Measurements from ENCODE around the gene JAM2.

The JAM2 gene

GRCh38 chr21:25717491-25718147, 78.6 kb downstream of the JAM2 start:
- Histone ChIP-seq H3K4me3 (ENCODE audit: low read length in 2 of 2) (no peak overlapping the region), H3K9me3 (ENCODE audit: control insufficient read depth in 2 of 2, low read length in 2 of 2) (no peaks in the 10 kb centered on the region), H3K4me1 (ENCODE audit: control insufficient read depth, insufficient read depth, low read length) (peaks cover 5% of the 10 kb centered on the region), H3K27ac (ENCODE audit: low read length) (no peak overlapping the region), H3K27me3 (ENCODE audit: control insufficient read depth in 1 of 2, insufficient read depth in 2 of 2, low read length in 2 of 2) (no peaks in the 10 kb centered on the region), H3K36me3 (ENCODE audit: control insufficient read depth in 2 of 2, insufficient read depth in 2 of 2, low read length in 2 of 2) (peaks cover 26 to 27% of the 10 kb centered on the region in 2 donors), H3K9ac (ENCODE audit: low read length in 2 of 2) (no peak overlapping the region)

GRCh38 chr21:25721987-25722386, 82.9 kb downstream of the JAM2 start:
- Histone ChIP-seq H3K4me1 (ENCODE audit: control insufficient read depth, insufficient read depth, low read length) (peaks cover 6% of the 10 kb centered on the region), H3K9ac (ENCODE audit: low read length in 2 of 2) (no peak overlapping the region), H3K9me3 (ENCODE audit: control insufficient read depth in 2 of 2, low read length in 2 of 2) (no peaks in the 10 kb centered on the region), H3K27ac (ENCODE audit: low read length) (peak overlapping the region; percentile 19), H3K4me3 (ENCODE audit: low read length in 2 of 2) (no peak overlapping the region), H3K36me3 (ENCODE audit: control insufficient read depth in 2 of 2, insufficient read depth in 2 of 2, low read length in 2 of 2) (peaks cover 25 to 34% of the 10 kb centered on the region in 2 donors), H3K27me3 (ENCODE audit: control insufficient read depth in 1 of 2, insufficient read depth in 2 of 2, low read length in 2 of 2) (no peaks in the 10 kb centered on the region)

GRCh38 chr21:25722631-25723030, 83.6 kb downstream of the JAM2 start:
- Histone ChIP-seq H3K36me3 (ENCODE audit: control insufficient read depth in 2 of 2, insufficient read depth in 2 of 2, low read length in 2 of 2) (peaks cover 26 to 40% of the 10 kb centered on the region in 2 donors), H3K4me3 (ENCODE audit: low read length in 2 of 2) (no peak overlapping the region), H3K9me3 (ENCODE audit: control insufficient read depth in 2 of 2, low read length in 2 of 2) (no peaks in the 10 kb centered on the region), H3K4me1 (ENCODE audit: control insufficient read depth, insufficient read depth, low read length) (peaks cover 6% of the 10 kb centered on the region), H3K27me3 (ENCODE audit: control insufficient read depth in 1 of 2, insufficient read depth in 2 of 2, low read length in 2 of 2) (no peaks in the 10 kb centered on the region), H3K27ac (ENCODE audit: low read length) (peak overlapping the region; percentile 19), H3K9ac (ENCODE audit: low read length in 2 of 2) (no peak overlapping the region)

GRCh38 chr21:25732091-25732760, 93.2 kb downstream of the JAM2 start:
- Histone ChIP-seq H3K27me3 (ENCODE audit: control insufficient read depth in 1 of 2, insufficient read depth in 2 of 2, low read length in 2 of 2) (no peaks in the 10 kb centered on the region), H3K36me3 (ENCODE audit: control insufficient read depth in 2 of 2, insufficient read depth in 2 of 2, low read length in 2 of 2) (peaks cover 19 to 24% of the 10 kb centered on the region in 2 donors), H3K9me3 (ENCODE audit: control insufficient read depth in 2 of 2, low read length in 2 of 2) (no peaks in the 10 kb centered on the region), H3K4me1 (ENCODE audit: control insufficient read depth, insufficient read depth, low read length) (peaks cover 18% of the 10 kb centered on the region), H3K9ac (ENCODE audit: low read length in 2 of 2) (no peak overlapping the region), H3K4me3 (ENCODE audit: low read length in 2 of 2) (no peak overlapping the region), H3K27ac (ENCODE audit: low read length) (no peak overlapping the region)

- H3K4me3 ChIP-seq (ENCODE audit: low read length in 2 of 2), result peak overlapping the region; percentile 100
- H3K27me3 ChIP-seq (ENCODE audit: control insufficient read depth in 1 of 2, insufficient read depth in 2 of 2, low read length in 2 of 2), result no peaks in the 10 kb centered on the region
- H3K9ac ChIP-seq (ENCODE audit: low read length in 2 of 2), result peak overlapping the region; percentile 97 to 100
- peak overlapping the region; percentile 99 for H3K27ac ChIP-seq (ENCODE audit: low read length)
- H3K36me3 ChIP-seq (ENCODE audit: control insufficient read depth in 2 of 2, insufficient read depth in 2 of 2, low read length in 2 of 2), result peaks cover 7 to 10% of the 10 kb centered on the region in 2 donors
- peaks cover 18% of the 10 kb centered on the region for H3K4me1 ChIP-seq (ENCODE audit: control insufficient read depth, insufficient read depth, low read length)
- no peaks in the 10 kb centered on the region for H3K9me3 ChIP-seq (ENCODE audit: control insufficient read depth in 2 of 2, low read length in 2 of 2)
Measured at GRCh38 chr21:25733859-25734653, 95.0 kb downstream of the JAM2 start.

GRCh38 chr21:25734654-25734903, 95.5 kb downstream of the JAM2 start:
- no peaks in the 10 kb centered on the region for H3K9me3 ChIP-seq (ENCODE audit: control insufficient read depth in 2 of 2, low read length in 2 of 2)

GRCh38 chr21:25734904-25735645, 96.0 kb downstream of the JAM2 start, which contains the start of the genes ATP5PF and GABPA:
Gene ATP5PF, minus strand, starts transcription at chr21:25734904. Its CDS starts 5,110 bp downstream, at chr21:25729794.
Gene GABPA, plus strand, starts transcription at chr21:25734972. Its CDS starts 6,627 bp downstream, at chr21:25741599.
- Histone ChIP-seq H3K9ac (ENCODE audit: low read length in 2 of 2) (peak within 1 kb of the TSS; percentile 97 to 100), H3K36me3 (ENCODE audit: control insufficient read depth in 2 of 2, insufficient read depth in 2 of 2, low read length in 2 of 2) (peaks cover under 1 to 9% of the 10 kb centered on the region in 2 donors), H3K27ac (ENCODE audit: low read length) (peak within 1 kb of the TSS; percentile 99), H3K27me3 (ENCODE audit: control insufficient read depth in 1 of 2, insufficient read depth in 2 of 2, low read length in 2 of 2) (no peaks in the 10 kb centered on the region), H3K9me3 (ENCODE audit: control insufficient read depth in 2 of 2, low read length in 2 of 2) (no peaks in the 10 kb centered on the region), H3K4me1 (ENCODE audit: control insufficient read depth, insufficient read depth, low read length) (peaks cover 18% of the 10 kb centered on the region), H3K4me3 (ENCODE audit: low read length in 2 of 2) (peak within 1 kb of the TSS; percentile 100)

More at GRCh38 chr21:25734654-25734903, 95.5 kb downstream of the JAM2 start:
- H3K4me1 ChIP-seq (ENCODE audit: control insufficient read depth, insufficient read depth, low read length), result peaks cover 18% of the 10 kb centered on the region
- H3K36me3 ChIP-seq (ENCODE audit: control insufficient read depth in 2 of 2, insufficient read depth in 2 of 2, low read length in 2 of 2), result peaks cover 3 to 12% of the 10 kb centered on the region in 2 donors
- H3K27me3 ChIP-seq (ENCODE audit: control insufficient read depth in 1 of 2, insufficient read depth in 2 of 2, low read length in 2 of 2), result no peaks in the 10 kb centered on the region
- H3K9ac ChIP-seq (ENCODE audit: low read length in 2 of 2), result peak overlapping the region; percentile 97 to 100
- peak overlapping the region; percentile 99 for H3K27ac ChIP-seq (ENCODE audit: low read length)
- H3K4me3 ChIP-seq (ENCODE audit: low read length in 2 of 2), result peak overlapping the region; percentile 100

GRCh38 chr21:25735646-25736597, 96.9 kb downstream of the JAM2 start:
- peaks cover 18% of the 10 kb centered on the region for H3K4me1 ChIP-seq (ENCODE audit: control insufficient read depth, insufficient read depth, low read length)

GRCh38 chr21:25737421-25737820, 98.4 kb downstream of the JAM2 start:
- Histone ChIP-seq H3K9me3 (ENCODE audit: control insufficient read depth in 2 of 2, low read length in 2 of 2) (no peaks in the 10 kb centered on the region), H3K4me1 (ENCODE audit: control insufficient read depth, insufficient read depth, low read length) (peaks cover 12% of the 10 kb centered on the region), H3K27ac (ENCODE audit: low read length) (no peak overlapping the region), H3K36me3 (ENCODE audit: control insufficient read depth in 2 of 2, insufficient read depth in 2 of 2, low read length in 2 of 2) (peaks cover 0 to 2% of the 10 kb centered on the region in 2 donors), H3K9ac (ENCODE audit: low read length in 2 of 2) (peak overlapping the region in 1 of 2 donors; percentile 35), H3K27me3 (ENCODE audit: control insufficient read depth in 1 of 2, insufficient read depth in 2 of 2, low read length in 2 of 2) (no peaks in the 10 kb centered on the region), H3K4me3 (ENCODE audit: low read length in 2 of 2) (no peak overlapping the region)

More at GRCh38 chr21:25735646-25736597, 96.9 kb downstream of the JAM2 start:
- Histone ChIP-seq H3K9me3 (ENCODE audit: control insufficient read depth in 2 of 2, low read length in 2 of 2) (no peaks in the 10 kb centered on the region), H3K9ac (ENCODE audit: low read length in 2 of 2) (peak overlapping the region; percentile 97 to 100), H3K36me3 (ENCODE audit: control insufficient read depth in 2 of 2, insufficient read depth in 2 of 2, low read length in 2 of 2) (peaks cover 0 to 5% of the 10 kb centered on the region in 2 donors), H3K4me3 (ENCODE audit: low read length in 2 of 2) (peak overlapping the region; percentile 100), H3K27ac (ENCODE audit: low read length) (peak overlapping the region; percentile 99), H3K27me3 (ENCODE audit: control insufficient read depth in 1 of 2, insufficient read depth in 2 of 2, low read length in 2 of 2) (no peaks in the 10 kb centered on the region)
